Loucy (cell line): ENCODE data around the gene CLTA.
A peak's percentile ranks its signal among the peaks of the same experiment; 100 is the strongest.

Experiments used
- H2AFZ ChIP-seq: fragments of 200-600 bp; sonication (generic); 2 replicates; pipeline ENCODE4 v1.6.0; 2016; ENCODE audit warnings: antibody characterized with exemption, mild to moderate bottlenecking, low read length, moderate library complexity
- H3F3A ChIP-seq: fragments of 200-600 bp; 2 replicates; pipeline ENCODE4 v1.6.0; 2016; ENCODE audit warnings: antibody characterized with exemption, low read depth, mild to moderate bottlenecking
- H3K27me3 ChIP-seq: fragments of 200-600 bp; sonication (generic); 2 replicates; pipeline ENCODE4 v1.6.1; 2014; ENCODE audit warnings: low read length, mild to moderate bottlenecking; ENCODE audit not compliant: insufficient read depth, poor library complexity, severe bottlenecking
- H3K36me3 ChIP-seq: fragments of 200-600 bp; sonication (generic); 2 replicates; pipeline ENCODE4 v1.6.1; 2016; ENCODE audit warnings: low read length; ENCODE audit not compliant: insufficient read depth
- H3K4me1 ChIP-seq: fragments of 200-600 bp; sonication (generic); 2 replicates; pipeline ENCODE4 v1.5.1; 2014; ENCODE audit warnings: low read length, mild to moderate bottlenecking; ENCODE audit not compliant: insufficient read depth, poor library complexity, severe bottlenecking
- H3K4me2 ChIP-seq: fragments of 200-600 bp; sonication (generic); 2 replicates; pipeline ENCODE4 v1.6.0; 2014; ENCODE audit warnings: antibody characterized with exemption, low read length, low read depth, mild to moderate bottlenecking; ENCODE audit not compliant: poor library complexity, severe bottlenecking
- H3K4me3 ChIP-seq: fragments of 200-600 bp; sonication (generic); 2 replicates; pipeline ENCODE4 v1.5.1; 2014; ENCODE audit warnings: low read length, mild to moderate bottlenecking, mixed read lengths; ENCODE audit not compliant: poor library complexity, severe bottlenecking
- H3K79me2 ChIP-seq: fragments of 200-600 bp; sonication (generic); 2 replicates; pipeline ENCODE4 v1.6.1; 2014; ENCODE audit warnings: low read length; ENCODE audit not compliant: insufficient read depth
- H3K9ac ChIP-seq: fragments of 200-600 bp; sonication (generic); 2 replicates; pipeline ENCODE4 v1.6.0; 2014; ENCODE audit warnings: mild to moderate bottlenecking, low read depth, low read length, moderate library complexity; ENCODE audit not compliant: poor library complexity, severe bottlenecking
- H3K9me2 ChIP-seq: fragments of 200-600 bp; sonication (generic); replicated peaks from 2 replicates; pipeline ENCODE4 v1.6.1; 2016; ENCODE audit warnings: low read depth, low read length, mixed read lengths
- H3K9me3 ChIP-seq: fragments of 200-600 bp; sonication (generic); 2 replicates; pipeline ENCODE4 v1.6.1; 2014; ENCODE audit warnings: mild to moderate bottlenecking, antibody characterized with exemption, low read length, low read depth; ENCODE audit not compliant: insufficient read depth
- H4K20me1 ChIP-seq: fragments of 200-600 bp; sonication (generic); 2 replicates; pipeline ENCODE4 v1.6.0; 2014; ENCODE audit warnings: antibody characterized with exemption, low read length, mild to moderate bottlenecking; ENCODE audit not compliant: insufficient read depth, poor library complexity, severe bottlenecking
- CTCF ChIP-seq: fragments of 200-600 bp; sonication (generic); conservative IDR thresholded peaks from 2 replicates; pipeline ENCODE4 v1.5.1; 2014; ENCODE audit warnings: mild to moderate bottlenecking, antibody characterized with exemption, low read length
- EZH2phosphoT487 ChIP-seq: fragments of 200-600 bp; IDR thresholded peaks from 2 replicates; pipeline ENCODE4 v1.6.1; 2018; ENCODE audit warnings: antibody characterized with exemption, mild to moderate bottlenecking, moderate library complexity, borderline replicate concordance

Gene CLTA

DNA sequence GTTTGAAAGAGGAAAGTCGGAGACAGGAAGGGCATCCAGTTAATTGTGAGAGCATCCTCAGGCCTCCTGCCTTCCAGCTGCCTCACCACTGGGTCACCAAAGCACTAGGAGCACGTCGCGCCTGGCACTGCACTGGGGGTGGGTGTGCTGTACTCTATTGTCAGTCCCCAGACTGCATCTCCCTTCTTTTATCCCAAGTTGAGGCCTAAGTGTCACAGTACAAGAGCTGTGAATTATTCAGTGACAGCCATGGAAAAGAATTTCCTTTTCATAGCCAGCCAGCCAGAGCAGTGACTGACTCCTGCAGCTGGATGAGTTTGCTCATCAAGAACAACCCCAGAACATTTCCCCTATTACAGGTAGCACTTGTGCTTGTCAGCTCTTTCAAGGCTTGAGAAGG is 16.3 kb downstream of the CLTA start:
- H2AFZ ChIP-seq, result no peak overlapping the region
- peaks cover 66% of the 10 kb centered on the region for H3K79me2 ChIP-seq
- H3K36me3 ChIP-seq, result peaks cover 92% of the 10 kb centered on the region
- H3K4me3 ChIP-seq, result peak overlapping the region; percentile 43
- no peaks in the 10 kb centered on the region for H3K9me3 ChIP-seq
- no peaks in the 10 kb centered on the region for H3F3A ChIP-seq
- H3K4me2 ChIP-seq, result peak overlapping the region; percentile 53
- TF ChIP-seq EZH2phosphoT487 (no peak), CTCF (no peak)
- H4K20me1 ChIP-seq, result peaks cover 48% of the 10 kb centered on the region
- peak overlapping the region; percentile 23 for H3K9ac ChIP-seq
- H3K4me1 ChIP-seq, result peaks cover 23% of the 10 kb centered on the region
- no peaks in the 10 kb centered on the region for H3K27me3 ChIP-seq
- H3K9me2 ChIP-seq, result no peaks in the 10 kb centered on the region

DNA sequence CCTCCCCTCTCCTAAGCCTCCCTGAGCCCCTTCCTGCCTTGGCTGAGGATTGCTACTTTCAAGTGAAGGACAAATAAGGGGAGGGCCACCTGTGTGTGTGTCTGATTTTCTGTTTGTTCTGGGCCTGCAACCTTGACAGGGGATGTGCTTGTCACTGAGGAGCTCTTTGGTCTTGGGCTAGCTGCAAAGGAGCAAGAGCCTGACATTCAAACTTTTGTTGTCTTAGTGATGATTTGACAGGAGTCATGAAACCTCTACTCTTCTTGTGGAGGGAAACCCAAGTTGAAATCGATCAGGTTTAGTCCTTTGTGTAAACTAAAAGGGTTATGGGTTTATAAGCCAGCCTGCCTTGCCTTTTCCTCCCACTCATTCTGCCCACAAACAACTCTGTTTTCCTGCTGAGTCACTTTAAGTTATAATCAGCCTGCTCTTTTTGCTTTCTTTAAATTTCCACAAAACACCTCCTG is 16.9 kb downstream of the CLTA start:
- Histone ChIP-seq H3K36me3 (peaks cover 92% of the 10 kb centered on the region), H3K9me2 (no peaks in the 10 kb centered on the region), H3F3A (no peaks in the 10 kb centered on the region), H2AFZ (no peak overlapping the region), H3K4me3 (peak overlapping the region; percentile 43), H3K79me2 (peaks cover 67% of the 10 kb centered on the region), H3K9ac (peak overlapping the region; percentile 23), H3K27me3 (no peaks in the 10 kb centered on the region), H4K20me1 (peaks cover 51% of the 10 kb centered on the region), H3K4me2 (peak overlapping the region; percentile 53), H3K9me3 (no peaks in the 10 kb centered on the region), H3K4me1 (peaks cover 23% of the 10 kb centered on the region)
- TF ChIP-seq CTCF, result no peak

DNA sequence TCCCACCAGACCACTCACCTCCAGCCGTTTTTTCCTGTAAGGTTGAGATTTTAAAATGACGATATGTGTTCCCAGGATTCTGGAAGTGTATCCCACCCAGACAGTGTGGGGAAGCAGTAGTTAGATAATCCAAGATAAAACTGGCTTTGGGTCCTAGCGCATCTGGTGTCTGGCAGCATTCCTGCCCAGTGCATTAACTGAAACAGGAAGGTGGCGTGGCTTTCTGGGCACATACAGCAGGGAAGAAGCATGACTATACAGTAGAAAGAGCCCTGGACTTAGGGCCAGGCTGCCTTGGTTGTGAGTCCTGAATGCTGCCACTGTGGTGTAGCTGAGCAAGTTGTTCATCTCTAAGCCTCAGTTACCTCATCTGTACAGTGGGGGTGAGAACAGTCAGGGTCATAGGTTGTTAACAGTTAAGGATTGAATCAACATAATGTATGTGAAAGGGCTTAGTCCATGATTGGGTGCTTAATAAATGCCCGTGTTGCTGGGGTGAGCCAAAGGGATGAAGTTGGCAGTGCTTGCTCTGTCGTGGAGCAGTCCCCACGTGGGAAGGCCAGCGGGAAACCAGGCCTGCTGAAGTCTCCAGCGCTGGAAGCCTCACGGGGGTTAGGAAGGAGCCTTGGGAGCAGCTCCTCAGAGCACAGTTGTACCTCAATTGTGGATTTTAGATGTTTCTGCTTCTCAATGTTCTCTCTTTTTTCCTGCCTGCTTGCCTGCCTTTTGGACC is 18.0 kb downstream of the CLTA start:
- Histone ChIP-seq H3K27me3 (no peaks in the 10 kb centered on the region), H3K79me2 (peaks cover 76% of the 10 kb centered on the region), H4K20me1 (peaks cover 56% of the 10 kb centered on the region), H3F3A (no peaks in the 10 kb centered on the region), H3K4me2 (peak overlapping the region; percentile 53), H3K9me3 (no peaks in the 10 kb centered on the region), H3K4me3 (no peak overlapping the region), H3K9ac (no peak overlapping the region), H3K9me2 (no peaks in the 10 kb centered on the region), H3K4me1 (peaks cover 34% of the 10 kb centered on the region), H2AFZ (no peak overlapping the region), H3K36me3 (peaks cover 91% of the 10 kb centered on the region)
- TF ChIP-seq EZH2phosphoT487 (no peak), CTCF (no peak)
